ENCODE measurements around the gene DUS1L. TPM values are rescaled to one million over a fixed set of nuclear protein-coding genes. Genes with fewer than 3 reads are reported as not detected.
A peak's percentile ranks its signal among the peaks of the same experiment; 100 is the strongest.

The DUS1L gene
- polyA plus RNA-seq, 2 of the 4 experiments (the other 2 are of a cell fraction): 48.1 to 83.6 TPM

- ChIA-PET CTCF (interaction anchor here (0.7 to 33.2 kb wide), 80 partner anchors 9 to 745 kb away, joined by 3 to 794 read pairs (median 6); partner anchors contain the start of genes DCXR, DUS1L, GPS1 and MAFG), POLR2A (interaction anchor here (0.6 to 3.4 kb wide), 10 partner anchors 7 to 206 kb away, joined by 3 to 33 read pairs (median 4); partner anchors contain the start of genes DCXR, FASN and MAFG)
- WGBS (ENCODE audit: missing lambda C conversion rate): 61% methylated on average over 31 of the region's 31 CpGs
- Histone ChIP-seq H3K4me1 (peaks cover 5% of the 10 kb centered on the region; the same call in 1 of the 3 replicates), H3K9me3 (no peaks in the 10 kb centered on the region), H3K27ac (peak overlapping the region in 1 of 2 experiments; percentile 64; a peak in 1 of 6 replicates), H3K4me2 (peak overlapping the region; percentile 94), H3K4me3 (no peak overlapping the region)
- TF ChIP-seq MAX (IDR thresholded peaks at IDR 0.05) (no peak), CEBPB (IDR thresholded peaks at IDR 0.05) (no peak), EHMT2 (IDR thresholded peaks at IDR 0.05; ENCODE audit: low read depth) (no peak), RCOR1 (IDR thresholded peaks at IDR 0.05; ENCODE audit: low read depth, low read length) (no peak), HDAC2 (IDR thresholded peaks at IDR 0.05) (no peak), NFE2L2 (conservative IDR thresholded peaks at IDR 0.05; ENCODE audit: low read length) (no peak), TP53 (CRISPR knock-in tag; IDR thresholded peaks at IDR 0.05) (no peak), EHF (CRISPR knock-in tag; IDR thresholded peaks at IDR 0.05) (no peak), POLR2AphosphoS2 (conservative IDR thresholded peaks at IDR 0.05; ENCODE audit: low read length) (no peak), CHD4 (IDR thresholded peaks at IDR 0.05; ENCODE audit: borderline replicate concordance) (no peak), HOXA7 (CRISPR knock-in tag; IDR thresholded peaks at IDR 0.05) (no peak), FOXS1 (CRISPR knock-in tag; IDR thresholded peaks at IDR 0.05) (no peak), KDM5A (IDR thresholded peaks at IDR 0.05) (no peak), HOXB13 (CRISPR knock-in tag; IDR thresholded peaks at IDR 0.05; ENCODE audit: low read depth) (no peak), NPAS2 (CRISPR knock-in tag; IDR thresholded peaks at IDR 0.05; ENCODE audit: borderline replicate concordance) (no peak), JUNB (IDR thresholded peaks at IDR 0.05) (no peak), REST (IDR thresholded peaks at IDR 0.05) (no peak), MAZ (IDR thresholded peaks at IDR 0.05; ENCODE audit: borderline replicate concordance, low read depth, low read length) (no peak)
- TF ChIP-seq, protein P1, sequence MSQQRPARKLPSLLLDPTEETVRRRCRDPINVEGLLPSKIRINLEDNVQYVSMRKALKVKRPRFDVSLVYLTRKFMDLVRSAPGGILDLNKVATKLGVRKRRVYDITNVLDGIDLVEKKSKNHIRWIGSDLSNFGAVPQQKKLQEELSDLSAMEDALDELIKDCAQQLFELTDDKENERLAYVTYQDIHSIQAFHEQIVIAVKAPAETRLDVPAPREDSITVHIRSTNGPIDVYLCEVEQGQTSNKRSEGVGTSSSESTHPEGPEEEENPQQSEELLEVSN (IDR thresholded peaks at IDR 0.05; ENCODE audit: borderline replicate concordance, low read depth): no peak
- TF ChIP-seq, protein P2, sequence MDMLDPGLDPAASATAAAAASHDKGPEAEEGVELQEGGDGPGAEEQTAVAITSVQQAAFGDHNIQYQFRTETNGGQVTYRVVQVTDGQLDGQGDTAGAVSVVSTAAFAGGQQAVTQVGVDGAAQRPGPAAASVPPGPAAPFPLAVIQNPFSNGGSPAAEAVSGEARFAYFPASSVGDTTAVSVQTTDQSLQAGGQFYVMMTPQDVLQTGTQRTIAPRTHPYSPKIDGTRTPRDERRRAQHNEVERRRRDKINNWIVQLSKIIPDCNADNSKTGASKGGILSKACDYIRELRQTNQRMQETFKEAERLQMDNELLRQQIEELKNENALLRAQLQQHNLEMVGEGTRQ (IDR thresholded peaks at IDR 0.05): no peak
- DNase-seq (ENCODE audit: low read depth in 1 of 2, low spot score in 1 of 2): no peak
- no peak for FAIRE-seq
- peak; percentile 6 to 40 for ATAC-seq
Observed at GRCh38 chr17:82029990-82030469, 35.6 kb downstream of the DUS1L start.

DNA sequence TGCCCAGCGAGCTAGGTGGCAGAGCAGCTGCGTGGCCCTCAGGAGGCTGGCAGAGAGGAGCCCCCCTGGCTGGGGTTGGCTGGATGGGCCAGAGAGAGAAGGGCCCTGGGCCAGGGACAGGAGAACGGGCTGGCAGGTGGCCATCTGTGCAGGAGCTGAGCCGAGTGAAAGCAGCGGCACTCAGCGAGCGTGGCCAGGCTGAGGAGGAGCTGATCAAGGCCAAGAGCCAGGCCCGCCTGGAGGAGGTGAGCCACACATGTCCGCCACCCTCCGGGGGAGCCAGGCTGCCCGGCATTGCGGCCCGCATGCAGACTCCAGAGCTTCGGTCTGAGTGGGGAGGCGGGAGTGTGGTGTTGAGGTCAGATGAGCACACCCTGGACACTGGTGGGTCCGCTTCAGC is 36.2 kb downstream of the DUS1L start:
- no peak for FAIRE-seq
- Histone ChIP-seq H3K4me2 (no peak overlapping the region), H3K4me1 (peaks cover 6% of the 10 kb centered on the region; the same call in 1 of the 3 replicates), H3K27ac (no peak overlapping the region), H3K9me3 (no peaks in the 10 kb centered on the region), H3K4me3 (no peak overlapping the region)
- ChIA-PET POLR2A (interaction anchor here (1.3 to 3.4 kb wide), 3 partner anchors 8 to 70 kb away, joined by 4 to 33 read pairs (median 12); partner anchors contain the start of genes DCXR and FASN), CTCF (interaction anchor here (0.8 to 33.2 kb wide), 45 partner anchors 10 to 746 kb away, joined by 3 to 794 read pairs (median 10); partner anchors contain the start of genes DCXR, DUS1L, GPS1 and MAFG)
- WGBS (ENCODE audit: missing lambda C conversion rate): 90% methylated on average over 16 of the region's 16 CpGs
- no peak for DNase-seq (ENCODE audit: low read depth in 1 of 2, low spot score in 1 of 2)
- no peak for ATAC-seq
- TF ChIP-seq REST (IDR thresholded peaks at IDR 0.05) (no peak), RFX5 (IDR thresholded peaks at IDR 0.05) (no peak), JUN (IDR thresholded peaks at IDR 0.05) (no peak), EHMT2 (IDR thresholded peaks at IDR 0.05; ENCODE audit: low read depth) (no peak), SMC3 (IDR thresholded peaks at IDR 0.05) (no peak), EP300 (IDR thresholded peaks at IDR 0.05) (no peak), FOXS1 (CRISPR knock-in tag; IDR thresholded peaks at IDR 0.05) (no peak), ESRRA (IDR thresholded peaks at IDR 0.05; ENCODE audit: borderline replicate concordance, low read length) (no peak), TFCP2L1 (CRISPR knock-in tag; IDR thresholded peaks at IDR 0.05) (no peak), MYC (IDR thresholded peaks at IDR 0.05; ENCODE audit: borderline replicate concordance, low read length) (no peak), EHF (CRISPR knock-in tag; IDR thresholded peaks at IDR 0.05) (no peak)
- TF ChIP-seq, protein P3, sequence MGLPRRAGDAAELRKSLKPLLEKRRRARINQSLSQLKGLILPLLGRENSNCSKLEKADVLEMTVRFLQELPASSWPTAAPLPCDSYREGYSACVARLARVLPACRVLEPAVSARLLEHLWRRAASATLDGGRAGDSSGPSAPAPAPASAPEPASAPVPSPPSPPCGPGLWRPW (IDR thresholded peaks at IDR 0.05): no peak
